ENCODE measurements around the gene C18orf54.
A peak's percentile ranks its signal among the peaks of the same experiment; 100 is the strongest.
"Not testable (repeated sequence)": the region's sequence is repeated elsewhere in the genome, so short reads cannot be mapped to it uniquely, and the experiment has no call there.

C18orf54 gene

DNA sequence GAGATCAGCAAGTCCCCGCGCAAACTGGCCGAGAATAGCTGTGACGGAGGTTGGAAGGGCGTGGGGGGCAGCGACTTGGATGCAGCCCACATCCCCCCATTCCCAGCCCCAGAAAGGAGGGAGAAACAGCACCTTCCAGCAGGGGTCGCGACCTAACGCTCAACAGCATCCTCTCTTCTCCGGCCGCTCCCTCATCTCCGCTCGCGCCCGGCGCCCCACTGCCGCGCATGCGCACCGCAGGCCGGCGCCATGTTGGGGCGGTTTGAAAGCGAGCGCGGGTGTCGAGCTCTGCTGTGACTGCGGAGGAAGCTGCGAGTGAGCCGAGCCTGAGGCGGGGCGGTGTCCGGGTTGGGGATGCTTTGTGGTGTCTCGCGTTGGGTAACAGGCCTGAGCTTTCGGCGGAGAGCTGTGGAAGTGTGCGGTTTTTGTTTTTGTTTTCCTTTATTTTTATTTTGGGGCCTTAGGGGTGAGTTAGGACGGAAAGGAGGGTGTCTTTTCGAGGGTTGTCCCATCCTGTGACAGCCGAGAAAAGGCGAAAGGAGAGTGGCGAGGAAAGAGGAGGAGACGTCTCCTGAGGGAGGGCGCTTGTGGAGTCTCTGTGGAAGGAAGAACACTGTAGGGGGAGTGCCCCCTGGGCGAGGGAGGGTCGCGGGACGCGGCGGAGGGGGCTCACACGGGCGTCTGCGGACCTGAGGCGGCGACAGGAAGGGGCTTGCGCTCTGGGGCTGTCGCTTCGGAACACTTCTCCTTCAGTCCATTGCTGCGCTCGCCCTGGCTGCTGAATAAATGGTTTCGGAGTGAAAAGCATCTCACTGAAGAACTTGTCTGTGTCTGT is at the start of gene C18orf54, which contains the start of gene STARD6:
TSS of gene C18orf54 (plus strand) at position 247 of the 835 bp plus-strand sequence. CDS start 2,667 bp downstream, outside the sequence.
TSS of gene STARD6 (minus strand) at position 199 of the 835 bp plus-strand sequence. CDS start 3,285 bp downstream, outside the sequence.
- peak; percentile 88 for DNase-seq (ENCODE audit: low read depth)

DNA sequence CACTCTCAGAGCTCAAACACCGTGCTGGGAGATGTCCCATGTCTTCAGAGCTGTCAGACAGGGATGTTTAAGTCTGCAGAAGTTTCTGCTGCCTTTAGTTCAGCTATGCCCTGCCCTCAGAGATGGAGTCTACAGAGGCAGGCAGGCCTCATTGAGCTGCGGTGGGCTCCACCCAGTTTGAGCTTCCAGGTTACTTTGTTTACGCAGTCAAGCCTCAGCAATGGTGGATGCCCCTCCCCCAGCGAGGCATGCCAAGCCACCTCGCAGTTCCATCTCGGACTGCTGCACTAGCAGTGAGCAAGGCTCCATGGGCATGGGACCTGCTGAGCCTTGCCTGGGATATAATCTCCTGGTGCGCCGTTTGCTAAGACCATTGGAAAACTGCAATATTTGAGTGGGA is 48.1 kb upstream of the C18orf54 start:
- DNase-seq (ENCODE audit: low read depth) = not testable (repeated sequence)

DNA sequence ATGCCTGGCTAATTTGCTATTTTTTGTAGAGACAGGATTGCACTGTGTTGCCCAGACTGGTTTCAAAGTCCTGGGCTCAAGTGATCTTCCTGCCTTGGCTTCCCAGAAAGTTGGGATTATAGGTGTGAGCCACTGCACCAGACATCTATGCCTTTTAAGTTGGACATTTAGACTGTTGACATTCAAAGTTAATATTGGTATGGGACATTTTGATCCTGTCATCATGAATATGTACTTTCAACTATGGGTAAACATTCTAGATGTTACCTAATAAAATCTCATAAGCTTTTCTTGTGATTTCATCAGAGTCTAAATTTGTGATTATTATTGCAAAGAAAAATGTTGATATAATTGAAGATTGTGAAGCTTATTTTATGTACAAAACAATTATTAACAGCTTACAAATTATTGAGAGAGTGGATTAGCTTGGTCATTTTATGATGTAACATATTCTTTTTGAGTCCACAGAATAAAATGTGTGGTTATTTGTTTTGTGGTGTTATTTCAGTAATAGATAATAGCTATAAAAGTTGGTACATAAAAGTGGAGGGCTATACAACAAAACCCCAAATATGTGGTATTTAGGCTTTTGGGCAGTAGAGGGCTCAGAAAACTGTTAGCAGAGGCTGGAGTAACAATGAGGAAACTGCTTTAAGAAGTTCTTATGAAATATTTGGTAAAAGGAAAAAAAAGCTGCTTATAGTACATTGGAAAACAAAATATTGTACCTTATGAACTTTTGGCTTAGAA is 41.5 kb upstream of the C18orf54 start:
- no peak for DNase-seq (ENCODE audit: low read depth)

DNA sequence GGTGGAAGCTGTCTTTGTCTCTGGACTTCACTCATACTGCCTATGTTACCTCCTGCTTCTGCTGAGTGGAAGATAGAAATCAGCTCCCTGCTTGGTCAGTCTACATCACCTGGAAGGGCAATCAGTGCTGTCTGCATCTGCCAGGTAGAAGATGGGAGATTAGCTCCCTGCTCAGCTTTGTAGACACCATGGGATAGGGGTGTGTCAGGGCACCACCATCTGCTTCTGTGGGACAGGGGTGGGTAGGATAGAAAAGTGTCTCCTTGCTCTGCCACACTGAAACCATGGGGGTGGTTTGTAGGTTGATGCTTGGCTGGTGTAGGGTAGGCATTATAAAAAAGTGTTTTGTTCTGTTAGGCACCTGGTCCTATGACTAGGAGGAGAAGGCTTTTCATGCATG is 34.1 kb upstream of the C18orf54 start:
- DNase-seq (ENCODE audit: low read depth) = no peak

DNA sequence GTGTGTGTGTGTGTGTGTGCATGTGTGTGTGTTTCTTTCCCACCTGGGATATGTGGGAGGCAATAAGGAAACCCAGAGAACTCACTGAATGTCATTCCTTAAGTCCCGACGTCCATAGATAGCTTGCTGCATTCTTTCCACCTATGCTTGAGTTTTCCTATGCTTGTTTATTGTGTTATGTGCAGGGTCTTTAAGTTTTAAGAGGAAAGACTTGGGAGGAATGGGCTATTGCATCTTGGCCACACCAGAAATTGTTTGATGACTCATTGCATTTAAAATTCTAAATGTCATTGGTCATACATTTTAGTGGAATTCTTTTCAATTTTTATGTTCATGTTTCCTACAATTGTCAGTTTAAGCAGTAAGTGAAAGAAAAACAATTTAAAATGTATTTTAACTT is 33.7 kb upstream of the C18orf54 start:
- no peak for DNase-seq (ENCODE audit: low read depth)

DNA sequence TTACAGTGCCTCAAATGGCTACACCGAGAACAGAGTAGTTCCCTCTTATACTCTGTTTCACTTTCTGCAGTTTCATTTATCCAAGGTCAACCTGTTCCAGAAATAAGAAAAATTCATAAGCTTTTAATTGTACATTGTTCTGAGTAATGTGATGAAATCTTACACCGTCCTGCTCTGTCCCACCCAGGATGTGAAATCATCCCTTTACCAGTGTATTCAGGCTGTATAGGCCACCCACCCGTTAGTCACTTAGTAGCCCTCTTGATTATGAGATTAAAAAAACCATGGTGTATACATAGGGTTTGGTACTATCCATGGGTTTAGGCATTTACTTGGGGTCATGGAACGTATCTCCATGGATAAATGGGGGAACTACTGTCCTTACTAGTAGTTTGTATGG is 29.9 kb upstream of the C18orf54 start:
- DNase-seq (ENCODE audit: low read depth) = no peak

DNA sequence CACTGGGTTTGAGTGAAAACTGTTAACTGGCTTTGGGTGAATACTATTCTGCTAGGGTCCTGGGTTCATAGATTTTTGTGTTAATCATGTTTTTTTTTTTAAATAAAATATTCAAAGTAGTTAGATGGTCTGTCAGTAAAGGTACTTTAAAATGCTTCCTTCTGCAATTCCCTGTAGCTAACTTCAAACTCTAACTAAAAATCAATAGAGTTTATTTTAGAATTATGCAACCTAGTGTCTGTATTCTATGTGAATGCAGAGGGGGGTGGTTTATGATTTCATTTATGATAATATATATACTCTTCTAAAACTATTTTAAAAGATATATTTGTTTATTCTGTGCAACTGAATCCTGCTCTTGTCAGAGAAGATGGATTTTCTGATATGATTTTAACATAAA is 27.9 kb upstream of the C18orf54 start:
- no peak for DNase-seq (ENCODE audit: low read depth)

DNA sequence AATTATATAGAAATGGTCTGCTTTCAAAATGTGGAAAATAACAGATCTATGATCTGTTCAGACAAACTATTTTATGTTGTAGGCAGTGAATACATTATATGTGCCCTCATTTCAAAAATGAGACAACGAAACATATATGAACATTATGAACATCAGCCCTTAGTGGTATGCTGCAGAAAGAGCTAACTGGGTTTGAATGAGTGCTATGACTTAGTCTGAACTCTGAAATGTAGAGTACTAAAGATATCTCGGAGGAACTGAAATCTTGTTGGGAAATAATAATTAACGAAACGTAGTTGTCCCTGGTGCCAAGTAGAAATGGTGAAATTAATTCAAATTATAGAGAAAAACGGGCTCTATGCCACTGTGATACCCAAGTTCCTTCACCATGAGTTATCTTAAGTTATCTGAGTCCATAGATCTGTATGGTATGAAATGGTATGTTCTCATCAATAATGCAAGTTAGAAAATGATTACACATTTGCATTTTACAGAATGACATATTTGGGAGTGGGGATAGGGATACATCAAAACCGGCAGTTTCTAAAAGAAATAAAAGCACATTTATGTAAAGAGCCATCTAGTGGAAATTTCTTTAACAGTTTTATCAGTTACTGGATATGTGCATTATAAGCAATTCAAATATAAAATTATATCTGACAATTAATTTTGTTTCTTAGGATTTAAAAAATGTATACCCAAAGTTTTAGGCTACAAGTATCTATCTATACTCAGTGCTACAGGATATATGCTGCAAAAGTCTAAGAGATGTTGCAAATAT is 26.7 kb upstream of the C18orf54 start:
- DNase-seq (ENCODE audit: low read depth) = no peak

DNA sequence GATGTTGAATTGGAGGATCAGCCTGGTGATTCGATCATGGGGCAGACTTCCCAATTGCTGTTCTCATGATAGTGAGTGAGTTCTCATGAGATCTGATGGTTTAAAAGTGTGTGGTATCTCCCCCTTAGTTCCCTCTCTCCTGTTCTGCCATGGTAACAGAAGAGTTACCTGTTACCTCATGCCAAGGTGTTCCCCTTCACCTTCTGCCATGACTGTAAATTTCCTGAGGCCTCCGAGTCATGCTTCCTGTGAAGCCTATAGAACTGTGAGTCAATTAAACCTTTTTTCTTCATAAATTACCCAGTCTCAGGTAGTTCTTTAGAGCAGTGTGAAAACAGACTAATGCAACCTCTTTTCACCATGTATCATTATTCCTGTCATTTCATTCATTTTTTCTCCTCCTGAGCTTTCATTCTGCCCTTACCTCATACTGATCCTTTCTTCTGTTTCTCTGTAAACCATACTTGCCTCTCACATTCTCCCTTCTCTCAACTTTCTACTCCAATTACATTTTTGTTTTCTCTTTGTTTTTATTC is 22.0 kb upstream of the C18orf54 start:
- DNase-seq (ENCODE audit: low read depth) = no peak

DNA sequence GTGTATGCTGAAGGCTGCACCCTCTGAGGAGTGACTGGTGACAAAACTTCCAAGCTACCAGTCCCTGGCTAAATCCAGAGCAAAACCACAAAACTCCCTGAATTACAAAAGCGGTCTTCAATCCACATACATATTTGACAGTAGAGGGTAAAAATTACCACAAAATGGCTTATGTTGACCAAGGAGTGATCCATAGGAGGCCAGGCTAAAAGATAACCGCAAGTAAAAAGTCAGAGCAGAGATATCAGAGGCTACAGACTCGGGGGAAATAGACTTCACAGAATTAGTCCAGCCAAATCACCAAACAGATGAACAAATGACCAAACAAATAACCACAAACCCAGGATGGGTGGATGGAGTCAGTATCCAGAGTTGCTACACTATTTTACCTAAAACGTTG is 19.5 kb upstream of the C18orf54 start:
- DNase-seq (ENCODE audit: low read depth) = no peak

DNA sequence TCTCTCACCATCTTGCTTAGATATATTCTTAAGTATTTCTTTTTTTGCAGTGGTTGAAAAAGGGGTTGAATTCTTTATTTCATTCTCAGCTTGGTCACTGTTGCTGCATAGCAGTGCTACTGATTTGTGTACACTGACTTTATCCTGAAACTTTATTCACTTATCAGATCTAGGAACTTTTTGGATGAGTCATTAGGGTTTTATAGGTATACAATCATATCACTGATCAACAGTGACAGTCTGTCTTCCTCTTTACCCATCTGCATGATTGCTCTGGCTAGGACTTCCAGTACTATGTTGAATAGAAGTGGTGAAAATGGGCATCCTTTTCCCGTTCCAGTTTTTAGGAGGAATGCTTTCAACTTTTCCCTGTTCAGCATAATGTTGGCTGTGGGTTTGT is 6.5 kb upstream of the C18orf54 start:
- DNase-seq (ENCODE audit: low read depth) = no peak

DNA sequence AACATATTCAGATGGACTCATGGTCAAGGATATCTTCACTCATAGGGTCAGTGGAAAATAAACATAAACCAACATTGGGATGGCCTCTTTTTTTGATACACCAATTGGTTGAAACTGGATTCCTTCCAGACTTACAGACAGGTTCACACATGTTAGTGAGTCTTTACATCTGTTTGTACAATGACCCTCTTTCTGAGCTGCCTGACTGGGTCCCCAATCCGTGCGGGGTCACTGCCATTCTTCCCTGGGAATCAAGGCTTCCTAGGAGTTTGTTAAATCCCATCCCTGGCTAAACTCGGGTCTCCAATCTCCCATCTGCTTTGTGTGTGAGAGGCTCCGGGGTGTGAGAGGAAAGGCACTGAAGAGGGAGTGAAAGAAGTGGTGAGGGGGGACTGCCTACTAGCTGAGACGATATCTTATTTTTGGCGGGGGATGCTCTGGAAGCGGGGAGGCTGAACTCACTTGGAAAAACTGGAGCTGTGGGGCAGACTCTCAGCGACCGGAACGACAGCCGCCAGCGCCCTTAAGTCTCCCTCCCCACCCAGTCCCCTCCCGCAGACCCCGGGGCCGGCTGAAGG is 535 bp upstream of the C18orf54 start:
- DNase-seq (ENCODE audit: low read depth) = no peak

DNA sequence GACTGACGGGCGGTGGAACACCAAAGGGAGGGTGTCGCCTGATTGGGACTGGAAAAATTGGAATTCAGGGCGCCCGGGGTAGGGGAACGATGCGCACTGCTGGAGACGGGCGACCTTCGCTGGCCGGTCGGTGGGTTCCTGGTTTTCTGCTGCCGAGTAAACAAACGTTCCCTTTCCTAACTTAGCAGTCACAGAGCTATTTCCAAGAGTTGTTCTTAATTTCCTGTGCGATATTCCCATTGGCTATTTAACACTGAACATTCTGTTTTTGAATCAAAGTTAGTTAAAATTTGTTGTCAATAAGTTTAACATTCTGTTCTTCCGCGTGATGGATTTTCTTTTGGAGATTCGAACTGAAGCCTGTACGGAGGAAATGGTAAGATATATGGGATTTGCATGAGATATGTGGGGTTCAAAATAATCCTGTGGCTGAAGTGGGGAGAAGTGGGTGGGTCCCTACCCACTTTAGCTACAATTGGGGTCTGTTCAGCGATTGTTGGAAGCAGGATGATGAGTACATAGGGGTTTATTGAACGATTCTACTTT is 862 bp downstream of the C18orf54 start:
- DNase-seq (ENCODE audit: low read depth) = no peak

DNA sequence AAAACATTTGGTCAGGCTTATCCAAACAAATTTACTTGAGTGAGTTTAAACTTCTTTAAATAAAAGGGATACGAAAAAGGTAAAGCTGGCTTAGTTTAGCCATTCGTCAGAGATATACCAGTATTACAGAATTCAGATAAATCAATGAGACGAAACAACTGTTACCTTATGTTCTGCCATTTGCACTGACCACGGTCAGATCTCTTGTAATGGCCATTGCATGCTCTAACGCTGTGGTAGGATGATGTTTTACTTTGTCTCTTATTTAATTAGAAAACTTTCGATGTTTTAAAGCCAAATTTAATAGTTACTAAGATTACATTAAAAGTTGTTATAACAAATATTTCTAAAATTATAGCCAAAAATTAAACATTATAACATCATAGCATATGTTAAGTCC is 1.5 kb downstream of the C18orf54 start:
- DNase-seq (ENCODE audit: low read depth) = no peak

DNA sequence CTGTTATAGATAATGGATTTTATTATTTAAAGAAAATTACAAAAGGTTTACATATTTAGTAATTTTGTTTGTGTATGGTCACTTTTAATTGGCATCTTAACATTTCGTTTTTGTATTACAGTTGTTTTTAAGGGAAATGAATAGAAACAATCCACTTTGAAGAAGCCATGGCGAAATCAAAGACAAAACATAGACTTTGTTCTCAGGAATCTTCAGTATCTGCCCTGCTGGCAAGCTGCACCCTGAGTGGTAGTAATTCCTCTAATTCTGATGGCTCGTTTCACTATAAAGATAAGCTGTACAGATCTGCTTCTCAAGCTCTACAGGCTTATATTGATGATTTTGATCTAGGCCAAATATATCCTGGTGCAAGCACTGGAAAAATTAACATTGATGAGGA is 2.7 kb downstream of the C18orf54 start:
- DNase-seq (ENCODE audit: low read depth) = no peak

DNA sequence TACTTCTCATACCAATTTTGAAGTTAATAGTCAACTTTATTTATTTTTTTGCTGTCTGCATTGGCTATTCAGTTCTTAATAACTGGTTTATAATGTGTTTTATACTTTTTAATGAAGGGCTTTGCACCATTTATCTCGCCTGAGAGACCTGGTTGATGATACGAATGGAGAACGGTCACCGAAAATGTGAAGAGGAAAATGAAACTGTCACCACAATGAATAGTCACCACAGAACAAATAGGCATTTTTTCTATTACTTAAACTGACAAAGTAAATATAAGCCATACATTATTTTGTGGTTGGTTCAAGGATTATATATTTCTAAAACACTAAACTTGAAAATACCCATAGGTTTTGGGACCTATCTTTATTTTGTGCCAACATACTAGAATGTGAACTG is 20.4 kb downstream of the C18orf54 start:
- DNase-seq (ENCODE audit: low read depth) = no peak

DNA sequence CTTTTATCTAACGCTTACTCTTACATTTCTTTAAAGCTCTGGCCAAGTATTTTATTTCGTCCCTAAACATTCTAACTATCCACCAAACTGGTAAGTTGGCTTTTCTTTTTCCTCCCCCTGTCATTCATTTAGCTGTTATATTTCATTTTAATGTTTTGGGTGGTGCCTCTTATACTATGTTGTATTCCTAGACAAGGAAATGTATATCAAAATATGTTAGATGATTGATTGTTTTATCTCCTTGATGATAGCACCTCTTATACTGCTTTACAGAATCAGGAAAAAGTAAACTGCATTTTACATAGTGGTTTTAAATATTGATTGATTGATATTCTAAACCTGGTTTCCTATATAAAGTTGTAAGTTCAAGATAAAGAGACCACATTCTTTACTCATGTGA is 23.9 kb downstream of the C18orf54 start:
- DNase-seq (ENCODE audit: low read depth) = no peak

DNA sequence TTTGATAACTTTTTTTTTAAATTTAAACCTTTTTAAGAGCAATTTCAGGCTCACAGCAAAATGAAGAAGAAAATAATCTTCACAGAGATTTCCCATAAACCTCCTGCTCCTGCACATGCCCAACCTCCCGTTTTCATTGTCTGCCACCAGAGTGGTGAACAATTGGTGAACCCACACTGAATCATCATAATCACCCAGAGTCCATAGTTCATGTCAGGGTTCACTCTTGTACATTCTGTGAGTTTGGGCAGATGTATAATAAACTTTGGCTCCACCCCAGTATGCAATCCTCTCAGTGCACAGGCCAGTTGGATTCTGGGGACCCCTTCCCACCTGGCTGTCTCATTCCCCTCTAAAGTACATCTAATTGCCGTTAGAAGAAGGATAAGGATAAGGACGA is 24.4 kb downstream of the C18orf54 start:
- DNase-seq (ENCODE audit: low read depth) = no peak

DNA sequence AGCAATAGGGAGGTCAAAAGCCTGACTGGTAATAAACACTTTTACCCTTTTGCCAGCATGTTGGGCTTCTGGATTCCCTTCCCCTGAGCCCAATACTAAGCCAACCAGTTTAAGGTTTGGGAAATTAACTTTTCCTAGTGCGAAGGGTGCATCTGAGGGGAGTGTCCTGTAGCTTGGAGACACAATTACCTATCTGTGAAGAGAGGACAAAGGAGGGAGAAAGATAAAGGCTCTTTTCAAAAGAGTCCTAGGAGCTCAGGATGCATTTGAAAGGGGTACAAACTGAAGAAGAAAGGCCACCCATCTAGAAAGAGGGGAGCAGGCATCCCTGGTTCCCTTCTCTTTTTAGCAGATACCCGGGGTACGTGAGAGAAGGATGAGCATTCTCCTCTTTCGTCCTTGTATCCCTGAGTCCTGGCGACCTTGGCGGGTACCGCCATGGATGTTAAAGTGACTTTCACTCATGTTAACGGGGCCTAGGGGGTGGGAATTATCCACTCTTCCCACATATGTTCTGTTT is 25.1 kb downstream of the C18orf54 start:
- DNase-seq (ENCODE audit: low read depth) = no peak

DNA sequence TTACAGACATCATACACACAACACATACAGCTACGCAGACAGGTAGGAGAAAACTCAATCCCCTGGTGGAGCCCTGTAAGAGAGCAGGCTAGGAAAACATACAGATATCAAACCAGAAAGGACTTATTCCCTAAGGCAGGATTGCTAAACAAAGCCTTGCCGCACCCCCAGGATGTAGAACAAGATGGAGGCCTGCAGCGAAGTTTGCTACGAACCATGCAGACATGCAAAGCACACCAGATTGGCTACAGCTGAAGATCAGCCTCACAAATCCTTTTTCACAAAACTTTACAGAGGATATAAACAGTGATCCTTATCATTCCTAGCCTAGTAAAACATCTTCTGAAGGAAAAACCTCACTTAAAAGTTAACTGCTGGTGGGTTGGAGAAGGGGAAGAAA is 28.3 kb downstream of the C18orf54 start:
- no peak for DNase-seq (ENCODE audit: low read depth)

DNA sequence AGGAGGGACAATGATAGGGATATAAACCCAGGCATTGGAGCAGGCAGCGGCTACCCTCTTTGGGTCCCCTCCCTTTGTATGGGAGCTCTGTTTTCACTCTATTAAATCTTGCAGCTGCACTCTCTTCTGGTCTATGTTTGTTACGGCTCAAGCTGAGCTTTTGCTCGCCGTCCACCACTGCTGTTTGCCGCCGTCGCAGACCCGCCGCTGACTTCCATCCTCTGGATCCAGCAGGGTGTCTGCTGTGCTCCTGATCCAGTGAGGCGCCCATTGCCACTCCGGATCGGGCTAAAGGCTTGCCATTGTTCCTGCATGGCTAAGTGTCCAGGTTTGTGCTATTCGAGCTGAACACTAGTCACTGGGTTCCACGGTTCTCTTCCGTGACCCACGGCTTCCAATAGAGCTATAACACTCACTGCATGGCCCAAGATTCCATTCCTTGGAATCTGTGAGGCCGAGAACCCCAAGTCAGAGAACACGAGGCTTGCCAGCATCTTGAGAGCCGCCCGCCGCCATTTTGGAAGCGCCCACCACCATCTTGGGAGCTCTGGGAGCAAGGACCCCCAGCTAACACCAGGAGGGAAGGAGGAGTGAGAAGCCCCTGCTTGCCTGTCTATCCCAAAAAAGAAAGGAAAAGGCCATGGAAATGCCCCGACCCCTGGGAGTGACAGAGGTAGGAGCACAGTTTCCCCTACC is 29.2 kb downstream of the C18orf54 start:
- not testable (repeated sequence) for DNase-seq (ENCODE audit: low read depth)

All from activated T-cell treated with anti-CD3 and anti-CD28 coated beads for 48 hours (primary cell).